H9 (cell line): ENCODE results near the gene ACP2. TPM values are rescaled to one million over a fixed set of nuclear protein-coding genes. Genes with fewer than 3 reads are reported as not detected.

Source experiments
- DNase-seq: peaks from one replicate; pipeline ENCODE4 v3.0.0-alpha.2; 2017
- H2AFZ ChIP-seq: one replicate; pipeline ENCODE4 v1.6.1; 2013; ENCODE audit warnings: mild to moderate bottlenecking, low read length, control low read depth, moderate library complexity
- H2AK5ac ChIP-seq: 2 replicates; pipeline ENCODE4 v1.6.1; 2013; ENCODE audit warnings: low read length, control low read depth, mixed read lengths; ENCODE audit not compliant: insufficient read length
- H2BK120ac ChIP-seq: one replicate; pipeline ENCODE4 v1.6.1; 2013; ENCODE audit warnings: low read depth, mild to moderate bottlenecking, low read length, control low read depth, inconsistent platforms; ENCODE audit not compliant: poor library complexity, severe bottlenecking
- H2BK12ac ChIP-seq: 2 replicates; pipeline ENCODE4 v1.6.1; 2013; ENCODE audit warnings: low read length, control low read depth, mixed read lengths, low read depth; ENCODE audit not compliant: insufficient read length
- H2BK15ac ChIP-seq: 2 replicates; pipeline ENCODE4 v1.6.1; 2013; ENCODE audit warnings: low read depth, low read length, control low read depth
- H2BK20ac ChIP-seq: one replicate; pipeline ENCODE4 v1.6.1; 2013; ENCODE audit warnings: low read depth, mild to moderate bottlenecking, low read length, control low read depth, inconsistent platforms; ENCODE audit not compliant: poor library complexity, severe bottlenecking
- H2BK5ac ChIP-seq: 2 replicates; pipeline ENCODE4 v1.6.1; 2013; ENCODE audit warnings: low read length, control low read depth, mixed read lengths; ENCODE audit not compliant: insufficient read length
- H3K14ac ChIP-seq: 2 replicates; pipeline ENCODE4 v1.6.1; 2013; ENCODE audit warnings: low read length, control low read depth; ENCODE audit not compliant: insufficient read depth
- H3K18ac ChIP-seq: 2 replicates; pipeline ENCODE4 v1.6.1; 2013; ENCODE audit warnings: low read depth, mild to moderate bottlenecking, mixed read lengths, low read length, control low read depth; ENCODE audit not compliant: insufficient read length
- H3K23ac ChIP-seq: 2 replicates; pipeline ENCODE4 v1.6.1; 2013; ENCODE audit warnings: low read length, control low read depth, mixed read lengths, low read depth; ENCODE audit not compliant: insufficient read length
- H3K23me2 ChIP-seq: 2 replicates; pipeline ENCODE4 v1.6.1; 2013; ENCODE audit warnings: low read depth, mild to moderate bottlenecking, mixed read lengths, low read length, control low read depth; ENCODE audit not compliant: insufficient read length, poor library complexity, severe bottlenecking
- H3K27ac ChIP-seq: 2 replicates; pipeline ENCODE4 v1.5.1; 2013; ENCODE audit warnings: low read length, control low read depth, mixed read lengths, low read depth; ENCODE audit not compliant: insufficient read length
- H3K27me3 ChIP-seq: 2 replicates; pipeline ENCODE4 v1.6.1; 2013; ENCODE audit warnings: low read length, control low read depth, inconsistent platforms; ENCODE audit not compliant: insufficient read depth
- H3K4ac ChIP-seq: 2 replicates; pipeline ENCODE4 v1.6.1; 2013; ENCODE audit warnings: low read depth, mild to moderate bottlenecking, control low read depth, inconsistent platforms, low read length, moderate library complexity
- H3K4me1 ChIP-seq: 2 replicates; pipeline ENCODE4 v1.6.1; 2013; ENCODE audit warnings: low read length, control low read depth, inconsistent platforms; ENCODE audit not compliant: insufficient read depth
- H3K4me2 ChIP-seq: 2 replicates; pipeline ENCODE4 v1.6.1; 2013; ENCODE audit warnings: low read length, control low read depth, mixed read lengths; ENCODE audit not compliant: insufficient read length, insufficient read depth
- H3K56ac ChIP-seq: 2 replicates; pipeline ENCODE4 v1.6.1; 2013; ENCODE audit warnings: low read depth, mild to moderate bottlenecking, mixed read lengths, low read length, control low read depth; ENCODE audit not compliant: insufficient read length
- H3K79me1 ChIP-seq: 2 replicates; pipeline ENCODE4 v1.6.1; 2013; ENCODE audit warnings: low read depth, mild to moderate bottlenecking, moderate library complexity, low read length, control low read depth, inconsistent platforms; ENCODE audit not compliant: insufficient read depth, poor library complexity, severe bottlenecking
- H3K79me2 ChIP-seq: 2 replicates; pipeline ENCODE4 v1.6.1; 2013; ENCODE audit warnings: low read length, control low read depth, inconsistent platforms; ENCODE audit not compliant: insufficient read depth
- H3K9ac ChIP-seq: 2 replicates; pipeline ENCODE4 v1.6.1; 2013; ENCODE audit warnings: low read length, control low read depth, mixed read lengths; ENCODE audit not compliant: insufficient read length; ENCODE audit errors: extremely low read depth
- H3K9me3 ChIP-seq: one replicate; pipeline ENCODE4 v1.6.1; 2013; ENCODE audit warnings: low read depth, low read length, inconsistent platforms; ENCODE audit not compliant: control insufficient read depth
- H3T11ph ChIP-seq: one replicate; pipeline ENCODE4 v1.6.1; 2013; ENCODE audit warnings: mild to moderate bottlenecking, low read length, control low read depth, inconsistent platforms
- H4K20me1 ChIP-seq: one replicate; pipeline ENCODE4 v1.6.1; 2013; ENCODE audit not compliant: control insufficient read depth, insufficient read length, insufficient read depth
- H4K5ac ChIP-seq: 2 replicates; pipeline ENCODE4 v1.6.1; 2013; ENCODE audit warnings: low read depth, mild to moderate bottlenecking, mixed read lengths, low read length, control low read depth; ENCODE audit not compliant: insufficient read length
- H4K8ac ChIP-seq: replicated peaks from 2 replicates; pipeline ENCODE4 v1.6.1; 2013; ENCODE audit warnings: low read length, control low read depth, mixed read lengths, low read depth; ENCODE audit not compliant: insufficient read length
- H4K91ac ChIP-seq: 2 replicates; pipeline ENCODE4 v1.6.1; 2013; ENCODE audit warnings: low read depth, mild to moderate bottlenecking, moderate library complexity, mixed read lengths, low read length, control low read depth; ENCODE audit not compliant: insufficient read length
- H3K27ac Mint-ChIP-seq, 3 experiments: 2 replicates in 2 of 3; 3 replicates in 1 of 3; pipeline ENCODE4 v1.8.0; 2020 to 2021; ENCODE audit warnings: mixed read lengths in 3 of 3, mild to moderate bottlenecking in 1 of 3, moderate library complexity in 1 of 3
- H3K27me3 Mint-ChIP-seq: 2 replicates; pipeline ENCODE4 v1.8.0; 2021; ENCODE audit warnings: low read depth, mild to moderate bottlenecking, moderate library complexity, mixed read lengths
- H3K36me3 Mint-ChIP-seq, 3 experiments: 2 replicates in 2 of 3; 3 replicates in 1 of 3; pipeline ENCODE4 v1.8.0; 2020 to 2021; ENCODE audit warnings: low read depth in 3 of 3, mixed read lengths in 3 of 3; ENCODE audit not compliant: insufficient read depth in 1 of 3
- H3K4me1 Mint-ChIP-seq, 2 experiments: 2 replicates each; pipeline ENCODE4 v1.8.0; 2020; ENCODE audit warnings: mixed read lengths in 2 of 2
- H3K4me3 Mint-ChIP-seq, 2 experiments: 2 replicates in 1 of 2; 3 replicates in 1 of 2; pipeline ENCODE4 v1.8.0; 2020 to 2021; ENCODE audit warnings: mild to moderate bottlenecking in 2 of 2, mixed read lengths in 2 of 2, moderate library complexity in 1 of 2
- H3K9me3 Mint-ChIP-seq, 2 experiments: 2 replicates in 1 of 2; 3 replicates in 1 of 2; pipeline ENCODE4 v1.8.0; 2020; ENCODE audit warnings: mild to moderate bottlenecking in 2 of 2, mixed read lengths in 2 of 2, moderate library complexity in 1 of 2
- CTCF ChIP-seq: fragments of 200-600 bp; sonication (generic); conservative IDR thresholded peaks from 3 replicates; pipeline ENCODE4 v1.8.0; 2021; ENCODE audit warnings: antibody characterized with exemption, mild to moderate bottlenecking
- WGBS: extraction: QIAGEN DNeasy Blood & Tissue Kit; methylation state at CpG from one replicate; pipeline ENCODE4 v1.1.7; 2013; ENCODE audit warnings: missing lambda C conversion rate, low lambda C conversion rate, mixed read lengths; ENCODE audit not compliant: insufficient read length; ENCODE audit errors: extremely low coverage; 5-methylcytosine and 5-hydroxymethylcytosine counted together
- total RNA-seq: library from RNA; stranded (reverse); gene quantifications from 2 replicates; pipeline ENCODE4 v1.2.1, GENCODE V29; 2021

The ACP2 gene
- total RNA-seq, 1 experiment from 2014 or later: 29.5 TPM

GRCh38 chr11:47225552-47226400 is 22.8 kb downstream of the ACP2 start:
- no peaks in the 10 kb centered on the region for H3K4me1 ChIP-seq
- DNase-seq: no peak
- H3K27ac ChIP-seq: no peak overlapping the region
- Mint-ChIP-seq H3K4me1 (no peaks in the 10 kb centered on the region), H3K4me3 (no peak overlapping the region), H3K9me3 (no peaks in the 10 kb centered on the region), H3K27me3 (no peaks in the 10 kb centered on the region), H3K27ac (no peak overlapping the region; a peak in 1 of 7 replicates), H3K36me3 (peaks cover 2 to 69% (median 68%) of the 10 kb centered on the region in 3 experiments; a peak in 4 of 7 replicates)
- H3K4ac ChIP-seq: no peak overlapping the region
- H3K79me2 ChIP-seq: no peaks in the 10 kb centered on the region
- H3K27me3 ChIP-seq: no peaks in the 10 kb centered on the region
- H3K14ac ChIP-seq: no peak overlapping the region
- no peak overlapping the region for H4K8ac ChIP-seq
- H3K18ac ChIP-seq: no peak overlapping the region
- no peak overlapping the region for H4K91ac ChIP-seq
- no peak overlapping the region for H3K9ac ChIP-seq
- H3K23me2 ChIP-seq: no peaks in the 10 kb centered on the region
- no peak overlapping the region for H2BK12ac ChIP-seq
- WGBS: no CpG with 5 or more reads among the region's 7 CpGs
- no peak overlapping the region for H2BK5ac ChIP-seq
- H3K79me1 ChIP-seq: no peaks in the 10 kb centered on the region
- no peak overlapping the region for H2BK120ac ChIP-seq
- no peak for TF ChIP-seq CTCF
- H4K20me1 ChIP-seq: no peaks in the 10 kb centered on the region
- no peak overlapping the region for H2BK20ac ChIP-seq
- no peak overlapping the region for H2AFZ ChIP-seq
- H3K56ac ChIP-seq: no peak overlapping the region
- H2AK5ac ChIP-seq: no peak overlapping the region
- no peak overlapping the region for H3T11ph ChIP-seq
- H3K4me2 ChIP-seq: no peak overlapping the region
- no peak overlapping the region for H4K5ac ChIP-seq
- H3K23ac ChIP-seq: no peak overlapping the region
- H2BK15ac ChIP-seq: no peak overlapping the region
- no peaks in the 10 kb centered on the region for H3K9me3 ChIP-seq
